H9 (cell line): Measurements from ENCODE around the gene LRP1. TPM values are rescaled to one million over a fixed set of nuclear protein-coding genes. Genes with fewer than 3 reads are reported as not detected.

Experiments used
- DNase-seq: peaks from one replicate; pipeline ENCODE4 v3.0.0-alpha.2; 2017
- H2AFZ ChIP-seq: one replicate; pipeline ENCODE4 v1.6.1; 2013; ENCODE audit warnings: mild to moderate bottlenecking, low read length, control low read depth, moderate library complexity
- H2AK5ac ChIP-seq: 2 replicates; pipeline ENCODE4 v1.6.1; 2013; ENCODE audit warnings: low read length, control low read depth, mixed read lengths; ENCODE audit not compliant: insufficient read length
- H2BK120ac ChIP-seq: one replicate; pipeline ENCODE4 v1.6.1; 2013; ENCODE audit warnings: low read depth, mild to moderate bottlenecking, low read length, control low read depth, inconsistent platforms; ENCODE audit not compliant: poor library complexity, severe bottlenecking
- H2BK12ac ChIP-seq: 2 replicates; pipeline ENCODE4 v1.6.1; 2013; ENCODE audit warnings: low read length, control low read depth, mixed read lengths, low read depth; ENCODE audit not compliant: insufficient read length
- H2BK15ac ChIP-seq: 2 replicates; pipeline ENCODE4 v1.6.1; 2013; ENCODE audit warnings: low read depth, low read length, control low read depth
- H2BK20ac ChIP-seq: one replicate; pipeline ENCODE4 v1.6.1; 2013; ENCODE audit warnings: low read depth, mild to moderate bottlenecking, low read length, control low read depth, inconsistent platforms; ENCODE audit not compliant: poor library complexity, severe bottlenecking
- H2BK5ac ChIP-seq: 2 replicates; pipeline ENCODE4 v1.6.1; 2013; ENCODE audit warnings: low read length, control low read depth, mixed read lengths; ENCODE audit not compliant: insufficient read length
- H3K14ac ChIP-seq: 2 replicates; pipeline ENCODE4 v1.6.1; 2013; ENCODE audit warnings: low read length, control low read depth; ENCODE audit not compliant: insufficient read depth
- H3K18ac ChIP-seq: 2 replicates; pipeline ENCODE4 v1.6.1; 2013; ENCODE audit warnings: low read depth, mild to moderate bottlenecking, mixed read lengths, low read length, control low read depth; ENCODE audit not compliant: insufficient read length
- H3K23ac ChIP-seq: 2 replicates; pipeline ENCODE4 v1.6.1; 2013; ENCODE audit warnings: low read length, control low read depth, mixed read lengths, low read depth; ENCODE audit not compliant: insufficient read length
- H3K23me2 ChIP-seq: 2 replicates; pipeline ENCODE4 v1.6.1; 2013; ENCODE audit warnings: low read depth, mild to moderate bottlenecking, mixed read lengths, low read length, control low read depth; ENCODE audit not compliant: insufficient read length, poor library complexity, severe bottlenecking
- H3K27ac ChIP-seq: 2 replicates; pipeline ENCODE4 v1.5.1; 2013; ENCODE audit warnings: low read length, control low read depth, mixed read lengths, low read depth; ENCODE audit not compliant: insufficient read length
- H3K27me3 ChIP-seq: 2 replicates; pipeline ENCODE4 v1.6.1; 2013; ENCODE audit warnings: low read length, control low read depth, inconsistent platforms; ENCODE audit not compliant: insufficient read depth
- H3K4ac ChIP-seq: 2 replicates; pipeline ENCODE4 v1.6.1; 2013; ENCODE audit warnings: low read depth, mild to moderate bottlenecking, control low read depth, inconsistent platforms, low read length, moderate library complexity
- H3K4me1 ChIP-seq: 2 replicates; pipeline ENCODE4 v1.6.1; 2013; ENCODE audit warnings: low read length, control low read depth, inconsistent platforms; ENCODE audit not compliant: insufficient read depth
- H3K4me2 ChIP-seq: 2 replicates; pipeline ENCODE4 v1.6.1; 2013; ENCODE audit warnings: low read length, control low read depth, mixed read lengths; ENCODE audit not compliant: insufficient read length, insufficient read depth
- H3K56ac ChIP-seq: 2 replicates; pipeline ENCODE4 v1.6.1; 2013; ENCODE audit warnings: low read depth, mild to moderate bottlenecking, mixed read lengths, low read length, control low read depth; ENCODE audit not compliant: insufficient read length
- H3K79me1 ChIP-seq: 2 replicates; pipeline ENCODE4 v1.6.1; 2013; ENCODE audit warnings: low read depth, mild to moderate bottlenecking, moderate library complexity, low read length, control low read depth, inconsistent platforms; ENCODE audit not compliant: insufficient read depth, poor library complexity, severe bottlenecking
- H3K79me2 ChIP-seq: 2 replicates; pipeline ENCODE4 v1.6.1; 2013; ENCODE audit warnings: low read length, control low read depth, inconsistent platforms; ENCODE audit not compliant: insufficient read depth
- H3K9ac ChIP-seq: 2 replicates; pipeline ENCODE4 v1.6.1; 2013; ENCODE audit warnings: low read length, control low read depth, mixed read lengths; ENCODE audit not compliant: insufficient read length; ENCODE audit errors: extremely low read depth
- H3K9me3 ChIP-seq: one replicate; pipeline ENCODE4 v1.6.1; 2013; ENCODE audit warnings: low read depth, low read length, inconsistent platforms; ENCODE audit not compliant: control insufficient read depth
- H3T11ph ChIP-seq: one replicate; pipeline ENCODE4 v1.6.1; 2013; ENCODE audit warnings: mild to moderate bottlenecking, low read length, control low read depth, inconsistent platforms
- H4K20me1 ChIP-seq: one replicate; pipeline ENCODE4 v1.6.1; 2013; ENCODE audit not compliant: control insufficient read depth, insufficient read length, insufficient read depth
- H4K5ac ChIP-seq: 2 replicates; pipeline ENCODE4 v1.6.1; 2013; ENCODE audit warnings: low read depth, mild to moderate bottlenecking, mixed read lengths, low read length, control low read depth; ENCODE audit not compliant: insufficient read length
- H4K8ac ChIP-seq: replicated peaks from 2 replicates; pipeline ENCODE4 v1.6.1; 2013; ENCODE audit warnings: low read length, control low read depth, mixed read lengths, low read depth; ENCODE audit not compliant: insufficient read length
- H4K91ac ChIP-seq: 2 replicates; pipeline ENCODE4 v1.6.1; 2013; ENCODE audit warnings: low read depth, mild to moderate bottlenecking, moderate library complexity, mixed read lengths, low read length, control low read depth; ENCODE audit not compliant: insufficient read length
- H3K27ac Mint-ChIP-seq, 3 experiments: 2 replicates in 2 of 3; 3 replicates in 1 of 3; pipeline ENCODE4 v1.8.0; 2020 to 2021; ENCODE audit warnings: mixed read lengths in 3 of 3, mild to moderate bottlenecking in 1 of 3, moderate library complexity in 1 of 3
- H3K27me3 Mint-ChIP-seq: 2 replicates; pipeline ENCODE4 v1.8.0; 2021; ENCODE audit warnings: low read depth, mild to moderate bottlenecking, moderate library complexity, mixed read lengths
- H3K36me3 Mint-ChIP-seq, 3 experiments: 2 replicates in 2 of 3; 3 replicates in 1 of 3; pipeline ENCODE4 v1.8.0; 2020 to 2021; ENCODE audit warnings: low read depth in 3 of 3, mixed read lengths in 3 of 3; ENCODE audit not compliant: insufficient read depth in 1 of 3
- H3K4me1 Mint-ChIP-seq, 2 experiments: 2 replicates each; pipeline ENCODE4 v1.8.0; 2020; ENCODE audit warnings: mixed read lengths in 2 of 2
- H3K4me3 Mint-ChIP-seq, 2 experiments: 2 replicates in 1 of 2; 3 replicates in 1 of 2; pipeline ENCODE4 v1.8.0; 2020 to 2021; ENCODE audit warnings: mild to moderate bottlenecking in 2 of 2, mixed read lengths in 2 of 2, moderate library complexity in 1 of 2
- H3K9me3 Mint-ChIP-seq, 2 experiments: 2 replicates in 1 of 2; 3 replicates in 1 of 2; pipeline ENCODE4 v1.8.0; 2020; ENCODE audit warnings: mild to moderate bottlenecking in 2 of 2, mixed read lengths in 2 of 2, moderate library complexity in 1 of 2
- CTCF ChIP-seq: fragments of 200-600 bp; sonication (generic); conservative IDR thresholded peaks from 3 replicates; pipeline ENCODE4 v1.8.0; 2021; ENCODE audit warnings: antibody characterized with exemption, mild to moderate bottlenecking
- WGBS: extraction: QIAGEN DNeasy Blood & Tissue Kit; methylation state at CpG from one replicate; pipeline ENCODE4 v1.1.7; 2013; ENCODE audit warnings: missing lambda C conversion rate, low lambda C conversion rate, mixed read lengths; ENCODE audit not compliant: insufficient read length; ENCODE audit errors: extremely low coverage; 5-methylcytosine and 5-hydroxymethylcytosine counted together
- total RNA-seq: library from RNA; stranded (reverse); gene quantifications from 2 replicates; pipeline ENCODE4 v1.2.1, GENCODE V29; 2021

LRP1 gene
- total RNA-seq, 1 experiment from 2014 or later, result 115 TPM

GRCh38 chr12:57156701-57157403 lies 28.6 kb downstream of the LRP1 start:
- no peaks in the 10 kb centered on the region for H3K27me3 ChIP-seq
- no peak overlapping the region for H2AFZ ChIP-seq
- H3K9ac ChIP-seq, result no peak overlapping the region
- H3K27ac Mint-ChIP-seq, result no peak overlapping the region; a peak in 1 of 7 replicates
- H2BK120ac ChIP-seq, result no peak overlapping the region
- no peak for DNase-seq
- no peak overlapping the region for H3K56ac ChIP-seq
- no peak for TF ChIP-seq CTCF
- H3K79me1 ChIP-seq, result no peaks in the 10 kb centered on the region
- H3K4me2 ChIP-seq, result no peak overlapping the region
- H3K18ac ChIP-seq, result no peak overlapping the region
- H3T11ph ChIP-seq, result no peak overlapping the region
- no peak overlapping the region for H2BK5ac ChIP-seq
- H2BK12ac ChIP-seq, result no peak overlapping the region
- no peaks in the 10 kb centered on the region for H3K9me3 Mint-ChIP-seq
- no peaks in the 10 kb centered on the region for H3K23me2 ChIP-seq
- H3K4me3 Mint-ChIP-seq, result peak overlapping the region in 1 of 2 experiments; percentile 12; a peak in 1 of 5 replicates
- H3K4me1 Mint-ChIP-seq, result peaks cover 8% of the 10 kb centered on the region in 2 experiments
- H3K23ac ChIP-seq, result no peak overlapping the region
- no peak overlapping the region for H4K5ac ChIP-seq
- no peaks in the 10 kb centered on the region for H3K79me2 ChIP-seq
- WGBS, result no CpG with 5 or more reads among the region's 16 CpGs
- H2BK15ac ChIP-seq, result no peak overlapping the region
- H4K20me1 ChIP-seq, result peaks cover 2% of the 10 kb centered on the region
- H3K14ac ChIP-seq, result no peak overlapping the region
- no peak overlapping the region for H2AK5ac ChIP-seq
- H3K27ac ChIP-seq, result no peak overlapping the region
- H3K36me3 Mint-ChIP-seq, result peaks cover 59 to 92% (median 86%) of the 10 kb centered on the region in 3 experiments; a peak in 6 of 7 replicates
- no peaks in the 10 kb centered on the region for H3K9me3 ChIP-seq
- no peaks in the 10 kb centered on the region; the same call in 1 of the 2 replicates for H3K27me3 Mint-ChIP-seq
- no peak overlapping the region for H4K8ac ChIP-seq
- no peak overlapping the region for H4K91ac ChIP-seq
- no peak overlapping the region for H3K4ac ChIP-seq
- no peak overlapping the region for H2BK20ac ChIP-seq
- no peaks in the 10 kb centered on the region for H3K4me1 ChIP-seq
